Colonic mucosa (tissue), 4 donors: ENCODE measurements around the gene CSAD. TPM values are rescaled to one million over a fixed set of nuclear protein-coding genes. Genes with fewer than 3 reads are reported as not detected.
"Not testable (repeated sequence)": the region's sequence is repeated elsewhere in the genome, so short reads cannot be mapped to it uniquely, and the experiment has no call there.

Source experiments
- DNase-seq: peaks from one replicate; pipeline ENCODE4 v3.0.0-alpha.2; 2020
- H3K27ac ChIP-seq: fragments of 200-600 bp; one replicate; pipeline ENCODE4 v1.8.0; 2021
- H3K27me3 ChIP-seq: fragments of 200-600 bp; one replicate; pipeline ENCODE4 v1.8.0; 2021
- H3K36me3 ChIP-seq: fragments of 200-600 bp; one replicate; pipeline ENCODE4 v1.8.0; 2021
- H3K4me1 ChIP-seq: fragments of 200-600 bp; one replicate; pipeline ENCODE4 v1.8.0; 2021; ENCODE audit warnings: mild to moderate bottlenecking
- H3K4me3 ChIP-seq: fragments of 200-600 bp; one replicate; pipeline ENCODE4 v1.8.0; 2021
- H3K9ac ChIP-seq, 2 donors: one replicate each; pipeline ENCODE4 v1.7.0; 2013; ENCODE audit warnings: control low read depth in 2 of 2, low read depth in 2 of 2, low read length in 2 of 2
- H3K9me3 ChIP-seq: fragments of 200-600 bp; one replicate; pipeline ENCODE4 v1.8.0; 2021
- intact Hi-C: fragments of 100-400 bp; cut with DNase I; formaldehyde crosslinking; loops from one replicate; pipeline ENCODE4 v1.14.1; 2022
- total RNA-seq, 2 donors: library from RNA; stranded (reverse); fragmentation: NEBNext Ultra II Directional in 1 of 2; extraction: Animal tissue kit (Norgen Biotek cat#: 25700) in 1 of 2; gene quantifications; one replicate each; pipeline ENCODE4 v1.2.1, GENCODE V29; 2021
- TF ChIP-seq, protein P1 (sequence below): fragments of 200-600 bp; IDR thresholded peaks from one replicate; pipeline ENCODE4 v1.8.0; 2022; ENCODE audit warnings: antibody characterized with exemption, mild to moderate bottlenecking
- donor health status: healthy.
- donor health status: DM: no; HTN: no; CAD: no.
- donor health status: DM: no; HTN: no; CAD: no.

CSAD gene
- total RNA-seq, 2 donors from 2014 or later, result 9.1 to 20.4 TPM

DNA sequence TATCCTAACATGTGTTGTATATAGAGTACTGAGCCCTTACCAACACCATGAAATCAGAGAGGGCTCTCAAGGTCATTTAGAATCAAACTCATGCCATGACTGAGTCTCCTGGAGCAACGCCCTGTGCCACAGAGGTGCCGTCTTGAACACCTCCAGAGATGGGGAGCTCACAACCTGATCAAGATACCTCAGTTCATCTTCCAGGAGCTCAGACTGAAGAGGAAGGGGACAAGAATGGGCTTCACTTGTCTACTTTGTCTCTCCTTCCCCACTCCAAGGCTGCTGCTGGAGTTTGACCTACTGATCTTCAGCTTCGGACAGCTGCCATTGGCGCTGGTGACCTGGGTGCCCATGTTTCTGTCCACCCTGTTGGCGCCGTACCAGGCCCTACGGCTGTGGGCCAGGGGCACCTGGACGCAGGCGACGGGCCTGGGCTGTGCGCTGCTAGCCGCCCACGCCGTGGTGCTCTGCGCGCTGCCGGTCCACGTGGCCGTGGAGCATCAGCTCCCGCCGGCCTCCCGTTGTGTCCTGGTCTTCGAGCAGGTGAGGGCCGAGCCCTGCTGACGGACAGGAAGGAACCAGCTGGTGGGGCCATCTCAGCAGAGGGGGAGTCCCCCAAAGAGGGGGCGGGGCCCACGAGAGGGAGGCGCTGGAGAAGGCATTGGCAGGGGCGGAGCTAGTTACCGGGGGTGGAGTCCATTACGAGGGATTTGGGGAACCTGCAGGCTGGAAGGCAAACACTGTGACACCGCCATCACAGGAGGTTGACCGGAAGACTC, 65.4 kb downstream of the CSAD start:
- Histone ChIP-seq H3K4me3 (no peak overlapping the region), H3K4me1 (no peaks in the 10 kb centered on the region), H3K27ac (no peak overlapping the region), H3K36me3 (no peaks in the 10 kb centered on the region), H3K9me3 (no peaks in the 10 kb centered on the region), H3K27me3 (no peaks in the 10 kb centered on the region), H3K9ac (no peak overlapping the region)
- DNase-seq, result no peak
- TF ChIP-seq, protein P1, sequence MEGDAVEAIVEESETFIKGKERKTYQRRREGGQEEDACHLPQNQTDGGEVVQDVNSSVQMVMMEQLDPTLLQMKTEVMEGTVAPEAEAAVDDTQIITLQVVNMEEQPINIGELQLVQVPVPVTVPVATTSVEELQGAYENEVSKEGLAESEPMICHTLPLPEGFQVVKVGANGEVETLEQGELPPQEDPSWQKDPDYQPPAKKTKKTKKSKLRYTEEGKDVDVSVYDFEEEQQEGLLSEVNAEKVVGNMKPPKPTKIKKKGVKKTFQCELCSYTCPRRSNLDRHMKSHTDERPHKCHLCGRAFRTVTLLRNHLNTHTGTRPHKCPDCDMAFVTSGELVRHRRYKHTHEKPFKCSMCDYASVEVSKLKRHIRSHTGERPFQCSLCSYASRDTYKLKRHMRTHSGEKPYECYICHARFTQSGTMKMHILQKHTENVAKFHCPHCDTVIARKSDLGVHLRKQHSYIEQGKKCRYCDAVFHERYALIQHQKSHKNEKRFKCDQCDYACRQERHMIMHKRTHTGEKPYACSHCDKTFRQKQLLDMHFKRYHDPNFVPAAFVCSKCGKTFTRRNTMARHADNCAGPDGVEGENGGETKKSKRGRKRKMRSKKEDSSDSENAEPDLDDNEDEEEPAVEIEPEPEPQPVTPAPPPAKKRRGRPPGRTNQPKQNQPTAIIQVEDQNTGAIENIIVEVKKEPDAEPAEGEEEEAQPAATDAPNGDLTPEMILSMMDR, result no peak
- intact Hi-C loops, result no loop called here

DNA sequence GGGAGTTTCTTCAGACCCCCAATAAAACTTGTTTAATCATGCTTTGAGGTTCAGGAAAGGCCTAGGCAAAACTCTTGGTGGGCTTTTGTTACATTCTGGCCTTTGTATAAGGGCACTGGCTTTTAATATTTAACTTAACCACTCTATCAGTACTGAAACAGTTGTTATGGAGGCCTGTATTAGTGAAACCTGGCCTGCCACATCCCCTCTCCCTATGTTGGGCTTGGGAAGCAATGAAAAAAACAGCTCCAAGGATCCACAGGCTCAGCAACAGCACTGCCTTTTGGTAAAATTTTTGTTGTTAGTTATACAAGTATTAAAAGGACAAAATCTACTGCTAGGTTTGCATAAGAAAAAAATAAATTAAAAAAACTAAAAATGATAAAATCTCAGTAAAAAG, 66.8 kb downstream of the CSAD start:
- DNase-seq, result no peak
- Histone ChIP-seq H3K4me3 (no peak overlapping the region), H3K27me3 (no peaks in the 10 kb centered on the region), H3K27ac (no peak overlapping the region), H3K36me3 (no peaks in the 10 kb centered on the region), H3K9me3 (no peaks in the 10 kb centered on the region), H3K9ac (no peak overlapping the region), H3K4me1 (no peaks in the 10 kb centered on the region)
- TF ChIP-seq, protein P1, result no peak
- intact Hi-C loops, result no loop called here

DNA sequence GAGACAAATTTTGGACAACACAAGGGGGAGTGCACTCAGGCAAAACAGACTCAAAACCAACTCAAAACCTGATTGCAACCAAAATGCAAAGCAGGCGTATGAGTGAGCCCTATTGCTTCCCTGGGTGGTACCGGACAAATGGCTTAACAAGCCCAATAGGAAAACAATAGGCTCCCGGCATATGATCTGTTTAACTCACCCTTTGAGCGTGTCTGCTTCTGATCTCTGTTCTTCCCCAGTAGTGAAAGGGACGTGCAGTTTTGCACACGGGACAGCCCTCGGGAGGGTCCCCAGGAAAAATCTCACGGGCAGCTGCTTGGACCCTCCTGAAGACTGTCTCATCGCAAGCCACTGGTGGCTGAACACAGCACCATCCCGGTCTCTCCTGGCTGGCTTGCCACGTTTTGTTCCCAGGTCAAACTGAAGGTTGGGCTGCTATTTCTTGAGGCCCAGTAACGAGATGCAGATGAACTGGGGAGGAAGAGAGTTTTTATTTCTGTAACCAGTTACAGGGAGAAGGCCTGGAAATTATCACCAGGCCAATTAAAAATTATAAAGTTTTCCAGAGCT, 67.5 kb downstream of the CSAD start:
- H3K4me1 ChIP-seq, result no peaks in the 10 kb centered on the region
- no peaks in the 10 kb centered on the region for H3K27me3 ChIP-seq
- H3K9ac ChIP-seq, result no peak overlapping the region
- no peak overlapping the region for H3K4me3 ChIP-seq
- H3K9me3 ChIP-seq, result no peaks in the 10 kb centered on the region
- H3K36me3 ChIP-seq, result no peaks in the 10 kb centered on the region
- DNase-seq, result no peak
- no peak overlapping the region for H3K27ac ChIP-seq
- TF ChIP-seq, protein P1, result no peak
- intact Hi-C loops, result no loop called here

DNA sequence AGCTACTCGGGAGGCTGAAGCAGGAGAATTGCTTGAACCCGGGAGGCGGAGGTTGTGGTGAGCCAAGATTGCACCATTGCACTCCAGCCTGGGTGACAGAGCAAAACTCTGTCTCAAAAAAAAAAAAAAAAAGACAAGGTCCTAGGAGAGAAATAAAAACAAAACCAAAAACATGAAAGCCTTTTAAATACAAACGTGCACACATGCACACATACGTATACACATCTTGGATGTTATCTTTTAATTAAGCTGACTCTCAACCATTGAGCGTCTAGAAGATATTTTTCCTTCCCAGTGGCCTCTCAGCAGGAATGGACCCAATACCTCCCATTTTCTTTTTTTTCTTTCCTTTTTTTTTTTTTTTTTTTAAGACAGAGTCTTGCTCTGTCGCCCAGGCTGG, 68.3 kb downstream of the CSAD start:
- DNase-seq, H3K4me1 ChIP-seq: not testable (repeated sequence)

More for the DNA sequence above, 68.3 kb downstream of the CSAD start:
- H3K27me3 ChIP-seq, H3K27ac ChIP-seq, intact Hi-C loops, H3K4me3 ChIP-seq, H3K9me3 ChIP-seq, H3K36me3 ChIP-seq, H3K9ac ChIP-seq: not testable (repeated sequence)

Other genes with a start within 250 kb of the CSAD start
- gene KRT18, start 231.8 kb downstream of the CSAD start, total RNA-seq, result 1,000 to 10,000 TPM; 1,068 to 1,487 TPM
- 100 to 1,000 TPM; 398 to 455 TPM for gene EIF4B, start 174.5 kb downstream of the CSAD start, total RNA-seq
- 10 to 100 TPM; 26.0 to 27.1 TPM for gene TNS2, start 130.9 kb downstream of the CSAD start, total RNA-seq
- gene SPRYD3, start 101.5 kb downstream of the CSAD start, total RNA-seq, result 10 to 100 TPM; 32.5 to 35.0 TPM
- 10 to 100 TPM in 1 of 2 donors, 1 to 10 TPM in 1; 7.2 to 14.6 TPM for gene IGFBP6, start 83.3 kb downstream of the CSAD start, total RNA-seq
- under 1 TPM in 1 of 2 donors, not detected in 1; 0.12 TPM for gene SOAT2, start 77.4 kb downstream of the CSAD start, total RNA-seq
- 10 to 100 TPM; 27.5 to 32.3 TPM for gene ZNF740, start 203 bp downstream of the CSAD start, total RNA-seq
- 1 to 10 TPM; 5.3 to 8.8 TPM for gene ITGB7, start 26.3 kb upstream of the CSAD start, total RNA-seq
- gene RARG, start 51.3 kb upstream of the CSAD start, total RNA-seq, result 10 to 100 TPM; 11.4 to 21.5 TPM
- gene ESPL1, start 87.4 kb upstream of the CSAD start, total RNA-seq, result 10 to 100 TPM in 1 of 2 donors, 1 to 10 TPM in 1; 9.6 to 34.6 TPM
- gene PFDN5, start 114.6 kb upstream of the CSAD start, total RNA-seq, result 100 to 1,000 TPM; 247 to 305 TPM
- gene MYG1, start 118.8 kb upstream of the CSAD start, total RNA-seq, result 10 to 100 TPM; 37.4 to 60.6 TPM
- 10 to 100 TPM; 36.4 to 61.4 TPM for gene AAAS, start 140.7 kb upstream of the CSAD start, total RNA-seq
- gene SP7, start 155.4 kb upstream of the CSAD start, total RNA-seq, result not detected
- 10 to 100 TPM; 83.6 to 96.8 TPM for gene SP1, start 199.3 kb upstream of the CSAD start, total RNA-seq
- gene AMHR2, start 242.9 kb upstream of the CSAD start, total RNA-seq, result under 1 TPM in 1 of 2 donors, not detected in 1; 0.17 TPM